HEK293 (cell line): ENCODE measurements around the gene HOXB7.

Source experiments
- CTCF ChIA-PET: fragments of 350-600 bp; formaldehyde crosslinking; extraction: SDS; loops from one replicate; lab custom pipeline; 2021; ENCODE audit warnings: antibody characterized with exemption; lab: Yijun Ruan, JAX
- POLR2A ChIA-PET: fragments of 300-600 bp; formaldehyde crosslinking; extraction: SDS; loops from one replicate; lab custom pipeline; 2020; ENCODE audit warnings: antibody characterized with exemption, inconsistent platforms; lab: Yijun Ruan, JAX
- H3K27ac ChIP-seq: fragments of 200-500 bp; sonication (Bioruptor generic); 2 replicates; pipeline ENCODE4 v1.5.1; 2014; ENCODE audit warnings: low read depth, low read length, control low read depth, inconsistent platforms; ENCODE audit errors: extremely low read depth
- H3K36me3 ChIP-seq, 2 experiments: fragments of 200-500 bp in 1 of 2; sonication (Bioruptor generic) in 1 of 2; 1 replicate in 1 of 2; 2 replicates in 1 of 2; pipeline ENCODE4 v1.5.1; 2014 to 2017; ENCODE audit warnings: inconsistent platforms in 2 of 2, low read length in 2 of 2; ENCODE audit not compliant: control insufficient read depth in 2 of 2, insufficient read depth in 1 of 2
- H3K4me1 ChIP-seq: fragments of 200-500 bp; sonication (Bioruptor generic); 2 replicates; pipeline ENCODE4 v1.5.1; 2014; ENCODE audit warnings: mild to moderate bottlenecking, low read length, inconsistent platforms; ENCODE audit not compliant: control insufficient read depth, insufficient read depth
- H3K4me3 ChIP-seq: 2 replicates; pipeline ENCODE4 v1.5.1; 2011; ENCODE audit warnings: low read depth, mild to moderate bottlenecking, control low read depth, low read length, moderate library complexity
- H3K9me3 ChIP-seq: fragments of 200-500 bp; sonication (Bioruptor generic); 2 replicates; pipeline ENCODE4 v1.5.1; 2014; ENCODE audit warnings: low read depth, low read length, inconsistent platforms; ENCODE audit not compliant: control insufficient read depth, insufficient read depth
- BCL11A ChIP-seq: fragments of 450-650 bp; formaldehyde crosslinking; IDR thresholded peaks from 2 replicates; pipeline ENCODE4 v1.5.1; 2016; ENCODE audit warnings: low read depth, missing biosample characterization, missing genetic modification characterization
- BCL11B ChIP-seq: fragments of 450-650 bp; formaldehyde crosslinking; IDR thresholded peaks from 2 replicates; pipeline ENCODE4 v1.5.1; 2016; ENCODE audit warnings: low read depth, missing biosample characterization, missing genetic modification characterization
- GLIS2 ChIP-seq: fragments of 450-650 bp; formaldehyde crosslinking; IDR thresholded peaks from 2 replicates; pipeline ENCODE4 v1.5.1; 2016; ENCODE audit warnings: missing biosample characterization, missing genetic modification characterization
- OSR2 ChIP-seq: fragments of 450-650 bp; formaldehyde crosslinking; IDR thresholded peaks from 2 replicates; pipeline ENCODE4 v1.5.1; 2016; ENCODE audit warnings: missing biosample characterization, missing genetic modification characterization
- SCRT1 ChIP-seq: fragments of 450-650 bp; formaldehyde crosslinking; IDR thresholded peaks from 2 replicates; pipeline ENCODE4 v1.5.1; 2016; ENCODE audit warnings: missing biosample characterization, missing genetic modification characterization, borderline replicate concordance
- ZBTB48 ChIP-seq: fragments of 450-650 bp; formaldehyde crosslinking; IDR thresholded peaks from 2 replicates; pipeline ENCODE4 v1.5.1; 2016; ENCODE audit warnings: missing biosample characterization, missing genetic modification characterization
- ZBTB49 ChIP-seq: fragments of 450-650 bp; formaldehyde crosslinking; IDR thresholded peaks from 2 replicates; pipeline ENCODE4 v1.5.1; 2016; ENCODE audit warnings: missing biosample characterization, missing genetic modification characterization, low read depth
- ZFP41 ChIP-seq: fragments of 450-650 bp; formaldehyde crosslinking; IDR thresholded peaks from 2 replicates; pipeline ENCODE4 v1.5.1; 2016; ENCODE audit warnings: missing biosample characterization, missing genetic modification characterization, borderline replicate concordance
- ZNF133 ChIP-seq: fragments of 450-650 bp; formaldehyde crosslinking; IDR thresholded peaks from 2 replicates; pipeline ENCODE4 v1.5.1; 2016; ENCODE audit warnings: missing biosample characterization, missing genetic modification characterization
- ZNF146 ChIP-seq: fragments of 450-650 bp; formaldehyde crosslinking; IDR thresholded peaks from 2 replicates; pipeline ENCODE4 v1.5.1; 2016; ENCODE audit warnings: missing biosample characterization, missing genetic modification characterization
- ZNF18 ChIP-seq: fragments of 450-650 bp; formaldehyde crosslinking; IDR thresholded peaks from 2 replicates; pipeline ENCODE4 v1.5.1; 2016; ENCODE audit warnings: missing biosample characterization, missing genetic modification characterization
- ZNF211 ChIP-seq: fragments of 450-650 bp; formaldehyde crosslinking; IDR thresholded peaks from 2 replicates; pipeline ENCODE4 v1.5.1; 2016; ENCODE audit warnings: low read depth, missing biosample characterization, missing genetic modification characterization
- ZNF214 ChIP-seq: fragments of 450-650 bp; formaldehyde crosslinking; IDR thresholded peaks from 2 replicates; pipeline ENCODE4 v1.5.1; 2017; ENCODE audit warnings: missing biosample characterization, mild to moderate bottlenecking, missing genetic modification characterization, borderline replicate concordance
- ZNF239 ChIP-seq: fragments of 450-650 bp; formaldehyde crosslinking; IDR thresholded peaks from 2 replicates; pipeline ENCODE4 v1.5.1; 2016; ENCODE audit warnings: missing biosample characterization, missing genetic modification characterization
- ZNF24 ChIP-seq: fragments of 450-650 bp; formaldehyde crosslinking; IDR thresholded peaks from 2 replicates; pipeline ENCODE4 v1.5.1; 2016; ENCODE audit warnings: missing biosample characterization, missing genetic modification characterization
- ZNF274 ChIP-seq, 2 experiments: fragments of 200-500 bp in 1 of 2; fragments of 450-650 bp in 1 of 2; sonication (Bioruptor generic) in 1 of 2; formaldehyde crosslinking in 1 of 2; IDR thresholded peaks; 2 replicates each; pipeline versions ENCODE4 v1.5.1 to v1.6.1; 2014 to 2016; ENCODE audit warnings: borderline replicate concordance in 1 of 2, inconsistent platforms in 1 of 2, low read length in 1 of 2, missing biosample characterization in 1 of 2, missing genetic modification characterization in 1 of 2
- ZNF302 ChIP-seq: fragments of 450-650 bp; formaldehyde crosslinking; IDR thresholded peaks from 2 replicates; pipeline ENCODE4 v1.5.1; 2016; ENCODE audit warnings: missing biosample characterization, missing genetic modification characterization, low read depth
- ZNF600 ChIP-seq: fragments of 450-650 bp; formaldehyde crosslinking; IDR thresholded peaks from 2 replicates; pipeline ENCODE4 v1.5.1; 2016; ENCODE audit warnings: missing biosample characterization, missing genetic modification characterization
- ZNF701 ChIP-seq: fragments of 450-650 bp; formaldehyde crosslinking; IDR thresholded peaks from 2 replicates; pipeline ENCODE4 v1.5.1; 2016; ENCODE audit warnings: missing biosample characterization, missing genetic modification characterization
- TF ChIP-seq, protein P1 (sequence below): fragments of 450-650 bp; formaldehyde crosslinking; IDR thresholded peaks from 2 replicates; pipeline ENCODE4 v1.5.0; 2017; ENCODE audit warnings: missing biosample characterization, missing genetic modification characterization, borderline replicate concordance
- TF ChIP-seq, protein P2 (sequence below): fragments of 450-650 bp; formaldehyde crosslinking; IDR thresholded peaks from 2 replicates; pipeline ENCODE4 v1.5.1; 2017; ENCODE audit warnings: missing biosample characterization, missing genetic modification characterization

The HOXB7 gene

GRCh38 chr17:48623583-48623982 is 12.8 kb upstream of the HOXB7 start (continued):
- TF ChIP-seq, protein P1, sequence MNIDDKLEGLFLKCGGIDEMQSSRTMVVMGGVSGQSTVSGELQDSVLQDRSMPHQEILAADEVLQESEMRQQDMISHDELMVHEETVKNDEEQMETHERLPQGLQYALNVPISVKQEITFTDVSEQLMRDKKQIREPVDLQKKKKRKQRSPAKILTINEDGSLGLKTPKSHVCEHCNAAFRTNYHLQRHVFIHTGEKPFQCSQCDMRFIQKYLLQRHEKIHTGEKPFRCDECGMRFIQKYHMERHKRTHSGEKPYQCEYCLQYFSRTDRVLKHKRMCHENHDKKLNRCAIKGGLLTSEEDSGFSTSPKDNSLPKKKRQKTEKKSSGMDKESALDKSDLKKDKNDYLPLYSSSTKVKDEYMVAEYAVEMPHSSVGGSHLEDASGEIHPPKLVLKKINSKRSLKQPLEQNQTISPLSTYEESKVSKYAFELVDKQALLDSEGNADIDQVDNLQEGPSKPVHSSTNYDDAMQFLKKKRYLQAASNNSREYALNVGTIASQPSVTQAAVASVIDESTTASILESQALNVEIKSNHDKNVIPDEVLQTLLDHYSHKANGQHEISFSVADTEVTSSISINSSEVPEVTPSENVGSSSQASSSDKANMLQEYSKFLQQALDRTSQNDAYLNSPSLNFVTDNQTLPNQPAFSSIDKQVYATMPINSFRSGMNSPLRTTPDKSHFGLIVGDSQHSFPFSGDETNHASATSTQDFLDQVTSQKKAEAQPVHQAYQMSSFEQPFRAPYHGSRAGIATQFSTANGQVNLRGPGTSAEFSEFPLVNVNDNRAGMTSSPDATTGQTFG (tag by site-specific recombination), result no peak
- TF ChIP-seq ZNF18 (tag by site-specific recombination), result peak; percentile 92
- peak; percentile 79 for TF ChIP-seq ZNF600
- no peak for TF ChIP-seq ZNF133
- TF ChIP-seq GLIS2 (tag by site-specific recombination), result peak; percentile 27; the same call in 1 of the 2 replicates
- TF ChIP-seq, protein P2, sequence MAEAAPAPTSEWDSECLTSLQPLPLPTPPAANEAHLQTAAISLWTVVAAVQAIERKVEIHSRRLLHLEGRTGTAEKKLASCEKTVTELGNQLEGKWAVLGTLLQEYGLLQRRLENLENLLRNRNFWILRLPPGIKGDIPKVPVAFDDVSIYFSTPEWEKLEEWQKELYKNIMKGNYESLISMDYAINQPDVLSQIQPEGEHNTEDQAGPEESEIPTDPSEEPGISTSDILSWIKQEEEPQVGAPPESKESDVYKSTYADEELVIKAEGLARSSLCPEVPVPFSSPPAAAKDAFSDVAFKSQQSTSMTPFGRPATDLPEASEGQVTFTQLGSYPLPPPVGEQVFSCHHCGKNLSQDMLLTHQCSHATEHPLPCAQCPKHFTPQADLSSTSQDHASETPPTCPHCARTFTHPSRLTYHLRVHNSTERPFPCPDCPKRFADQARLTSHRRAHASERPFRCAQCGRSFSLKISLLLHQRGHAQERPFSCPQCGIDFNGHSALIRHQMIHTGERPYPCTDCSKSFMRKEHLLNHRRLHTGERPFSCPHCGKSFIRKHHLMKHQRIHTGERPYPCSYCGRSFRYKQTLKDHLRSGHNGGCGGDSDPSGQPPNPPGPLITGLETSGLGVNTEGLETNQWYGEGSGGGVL (tag by site-specific recombination), result peak; percentile 33; the same call in 1 of the 2 replicates
- TF ChIP-seq ZNF146, result no peak
- TF ChIP-seq, all 188 proteins: peak for 5

DNA sequence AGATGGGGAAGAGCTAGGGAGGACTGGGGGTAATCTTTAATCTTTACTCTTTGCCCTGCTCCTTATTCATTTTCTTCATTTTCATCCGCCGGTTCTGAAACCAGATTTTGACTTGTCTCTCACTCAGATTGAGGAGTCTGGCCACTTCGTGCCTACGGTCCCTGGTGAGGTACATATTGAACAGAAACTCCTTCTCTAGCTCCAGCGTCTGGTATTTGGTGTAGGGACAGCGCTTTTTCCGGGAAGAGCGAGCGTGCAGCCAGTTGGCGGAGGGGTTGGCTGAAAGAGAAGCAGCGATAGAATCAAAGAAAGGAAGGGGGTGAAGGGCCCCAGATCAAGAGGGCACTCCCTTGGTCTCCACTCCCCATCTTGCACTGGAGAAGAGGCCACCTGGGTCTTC is 12.0 kb upstream of the HOXB7 start:
- Histone ChIP-seq H3K4me1 (peaks cover 37% of the 10 kb centered on the region), H3K27ac (no peak overlapping the region), H3K4me3 (no peak overlapping the region), H3K36me3 (peaks cover 0 to 26% of the 10 kb centered on the region in 2 experiments; a peak in 1 of 3 replicates), H3K9me3 (no peaks in the 10 kb centered on the region)
- ChIA-PET POLR2A (interaction anchor here (0.6 kb wide), 1 partner anchor 18 kb away, joined by 8 read pairs; the partner anchor contains the start of gene HOXB6), CTCF (interaction anchor here (0.6 to 3.0 kb wide), 15 partner anchors 10 to 407 kb away, joined by 3 to 15 read pairs (median 4); partner anchors contain the start of gene HOXB5)
- TF ChIP-seq ZNF214, result no peak
- TF ChIP-seq ZNF211, result no peak
- no peak for TF ChIP-seq ZBTB49 (tag by site-specific recombination)
- no peak for TF ChIP-seq ZNF302 (tag by site-specific recombination)
- no peak for TF ChIP-seq ZFP41 (tag by site-specific recombination)
- no peak for TF ChIP-seq ZBTB48 (tag by site-specific recombination)
- no peak for TF ChIP-seq ZNF701 (tag by site-specific recombination)
- TF ChIP-seq BCL11A (tag by site-specific recombination), result no peak
- TF ChIP-seq ZNF24 (tag by site-specific recombination), result no peak
- no peak for TF ChIP-seq SCRT1
- TF ChIP-seq GLIS2 (tag by site-specific recombination), result no peak
- no peak for TF ChIP-seq ZNF239
- no peak for TF ChIP-seq BCL11B (tag by site-specific recombination)
- TF ChIP-seq OSR2 (tag by site-specific recombination), result no peak
- TF ChIP-seq ZNF274 (IDR thresholded peaks at IDR 0.05; ENCODE audit: low read length), result no peak
- TF ChIP-seq ZNF274 (tag by site-specific recombination; IDR thresholded peaks at IDR 0.05; ENCODE audit: borderline replicate concordance), result no peak
